Keratinocyte (primary cell): ENCODE measurements around the gene GXYLT1. TPM values are rescaled to one million over a fixed set of nuclear protein-coding genes. Genes with fewer than 3 reads are reported as not detected.

ENCODE experiments used
- DNase-seq: peaks from one replicate; pipeline ENCODE4 v3.0.0-alpha.2; 2011; ENCODE audit warnings: low read depth, missing footprints, low spot score
- FAIRE-seq: peaks from 2 replicates; lab custom pipeline; 2011; peaks lifted over from hg19 to GRCh38; lab: Jason Lieb, UNC
- H2AFZ ChIP-seq: 2 replicates; pipeline ENCODE4 v1.6.0; 2012; ENCODE audit warnings: low read length, control low read depth, inconsistent platforms; ENCODE audit not compliant: control insufficient read depth
- H3K27ac ChIP-seq: 2 replicates; pipeline ENCODE4 v1.5.1; 2011; ENCODE audit warnings: low read length; ENCODE audit not compliant: control insufficient read depth, insufficient read depth
- H3K27me3 ChIP-seq: 3 replicates; pipeline ENCODE4 v1.6.0; 2011; ENCODE audit warnings: low read length; ENCODE audit not compliant: control insufficient read depth, insufficient read depth; ENCODE audit errors: extremely low read depth
- H3K36me3 ChIP-seq, 2 experiments: 2 replicates in 1 of 2; 3 replicates in 1 of 2; pipeline ENCODE4 v1.5.1; 2011; ENCODE audit warnings: low read length in 2 of 2, mild to moderate bottlenecking in 1 of 2; ENCODE audit not compliant: control insufficient read depth in 2 of 2, insufficient read depth in 2 of 2; ENCODE audit errors: extremely low read depth in 1 of 2
- H3K4me1 ChIP-seq: 3 replicates; pipeline ENCODE4 v1.5.1; 2011; ENCODE audit warnings: low read length; ENCODE audit not compliant: control insufficient read depth, insufficient read depth; ENCODE audit errors: extremely low read depth
- H3K4me2 ChIP-seq: 3 replicates; pipeline ENCODE4 v1.6.0; 2011; ENCODE audit warnings: low read depth, low read length; ENCODE audit not compliant: control insufficient read depth, insufficient read depth; ENCODE audit errors: extremely low read depth
- H3K4me3 ChIP-seq, 3 experiments: fragments of 200-600 bp in 1 of 3; sonication (generic) in 1 of 3; 2 replicates in 2 of 3; 3 replicates in 1 of 3; pipeline ENCODE4 v1.5.1; 2011 to 2016; ENCODE audit warnings: low read length in 3 of 3, mild to moderate bottlenecking in 3 of 3, control low read depth in 2 of 3, inconsistent platforms in 1 of 3, low read depth in 1 of 3, mixed read lengths in 1 of 3, mixed run types in 1 of 3, moderate library complexity in 1 of 3; ENCODE audit not compliant: control insufficient read depth in 2 of 3, insufficient read depth in 2 of 3; ENCODE audit errors: extremely low read depth in 1 of 3
- H3K79me2 ChIP-seq: 2 replicates; pipeline ENCODE4 v1.6.0; 2012; ENCODE audit warnings: low read length; ENCODE audit not compliant: control insufficient read depth, insufficient read depth
- H3K9ac ChIP-seq: 3 replicates; pipeline ENCODE4 v1.6.0; 2011; ENCODE audit warnings: low read length; ENCODE audit not compliant: control insufficient read depth, insufficient read depth; ENCODE audit errors: extremely low read depth
- H3K9me1 ChIP-seq: 3 replicates; pipeline ENCODE4 v1.6.0; 2011; ENCODE audit warnings: low read length; ENCODE audit not compliant: control insufficient read depth, insufficient read depth; ENCODE audit errors: extremely low read depth
- H3K9me3 ChIP-seq: 2 replicates; pipeline ENCODE4 v1.5.1; 2012; ENCODE audit warnings: low read depth, low read length; ENCODE audit not compliant: control insufficient read depth
- H4K20me1 ChIP-seq: 3 replicates; pipeline ENCODE4 v1.6.0; 2011; ENCODE audit warnings: low read length; ENCODE audit not compliant: control insufficient read depth, insufficient read depth; ENCODE audit errors: extremely low read depth
- CTCF ChIP-seq, 3 experiments: IDR thresholded peaks in 1 of 3; conservative IDR thresholded peaks in 1 of 3; optimal IDR thresholded peaks in 1 of 3; 2 replicates in 2 of 3; 3 replicates in 1 of 3; pipeline versions ENCODE3 to v1.5.1; 2011; ENCODE audit warnings: low read length in 3 of 3, mild to moderate bottlenecking in 3 of 3, moderate library complexity in 2 of 3, control low read depth in 1 of 3, inconsistent platforms in 1 of 3; ENCODE audit not compliant: insufficient read depth in 2 of 3; ENCODE audit errors: extremely low read depth in 1 of 3
- EZH2 ChIP-seq: IDR thresholded peaks from one replicate; pipeline ENCODE4 v1.6.1; 2012; ENCODE audit warnings: inconsistent platforms, mild to moderate bottlenecking, low read length, moderate library complexity
- dilution Hi-C: fragments of 300-500 bp; cut with MboI; formaldehyde crosslinking; loops from one replicate; pipeline ENCODE4 v1.7.0; 2020; ENCODE audit warnings: low sequenced_read_pairs; ENCODE audit not compliant: extremely low pct_ligation_motif_present
- polyA plus RNA-seq, 5 experiments: library from polyadenylated mRNA; depleted of rRNA in 3 of 5; stranded (reverse) in 3 of 5; stranded (forward) in 1 of 5; unstranded in 1 of 5; fragments of >200 nt; gene quantifications; 1 replicate in 1 of 5; 2 replicates in 3 of 5; 3 replicates in 1 of 5; pipeline versions ENCODE4 v1.2.1 to v1.2.3, GENCODE V29; 2011 to 2012; ENCODE audit warnings: missing spikeins in 2 of 5, low read depth in 1 of 5, low replicate concordance in 1 of 5

GXYLT1 gene
- polyA plus RNA-seq, 1 donor (not counting 4 experiments of a cell fraction or from before 2014, with no cell fraction given) = 8.1 TPM

- DNase-seq (no peak), FAIRE-seq (no peak)
- H2AFZ ChIP-seq = peak overlapping the region; percentile 85
- H3K27ac ChIP-seq = peak overlapping the region; percentile 42
- no peak for TF ChIP-seq EZH2
- TF ChIP-seq CTCF (optimal IDR thresholded peaks at IDR 0.05 in 1 of 3, IDR thresholded peaks at IDR 0.05 in 1 of 3, conservative IDR thresholded peaks at IDR 0.05 in 1 of 3; ENCODE audit: extremely low read depth in 1 of 3, insufficient read depth in 2 of 3, low read length in 3 of 3) = no peak
- no peaks in the 10 kb centered on the region for H3K36me3 ChIP-seq
- peak overlapping the region; percentile 54 to 86 (median 83) for H3K4me3 ChIP-seq
- H3K9me1 ChIP-seq = no peaks in the 10 kb centered on the region
- peak overlapping the region; percentile 76 for H3K9ac ChIP-seq
- H3K79me2 ChIP-seq = peaks cover 40% of the 10 kb centered on the region
- H3K9me3 ChIP-seq = no peaks in the 10 kb centered on the region
- peaks cover 4% of the 10 kb centered on the region for H4K20me1 ChIP-seq
- dilution Hi-C loops = no loop called here
- no peaks in the 10 kb centered on the region for H3K27me3 ChIP-seq
- H3K4me2 ChIP-seq = peak overlapping the region; percentile 87
- H3K4me1 ChIP-seq = peaks cover 15% of the 10 kb centered on the region
These were observed 499 bp upstream of the GXYLT1 start for GRCh38 chr12:42145197-42145549.

- H3K27ac ChIP-seq = peak overlapping the region; percentile 66
- peaks cover 49% of the 10 kb centered on the region for H3K79me2 ChIP-seq
- H3K4me2 ChIP-seq = peak overlapping the region; percentile 87
- peak overlapping the region; percentile 76 for H3K9ac ChIP-seq
- H3K4me1 ChIP-seq = peaks cover 15% of the 10 kb centered on the region
- DNase-seq = no peak
- H3K4me3 ChIP-seq = peak overlapping the region; percentile 54 to 86 (median 83)
- no peaks in the 10 kb centered on the region for H3K27me3 ChIP-seq
- peaks cover 4% of the 10 kb centered on the region for H4K20me1 ChIP-seq
- no peak for FAIRE-seq
- H3K9me3 ChIP-seq = no peaks in the 10 kb centered on the region
- TF ChIP-seq CTCF (optimal IDR thresholded peaks at IDR 0.05 in 1 of 3, IDR thresholded peaks at IDR 0.05 in 1 of 3, conservative IDR thresholded peaks at IDR 0.05 in 1 of 3; ENCODE audit: extremely low read depth in 1 of 3, insufficient read depth in 2 of 3, low read length in 3 of 3) (no peak), EZH2 (no peak)
- dilution Hi-C loops = no loop called here
- H3K36me3 ChIP-seq = no peaks in the 10 kb centered on the region
- peaks cover 3% of the 10 kb centered on the region for H3K9me1 ChIP-seq
- H2AFZ ChIP-seq = peak overlapping the region; percentile 66
These were observed 591 bp downstream of the GXYLT1 start for GRCh38 chr12:42144158-42144407.
